HG02588 (cell line): ENCODE results near the gene CRTC3.
"Not testable (repeated sequence)": the region's sequence is repeated elsewhere in the genome, so short reads cannot be mapped to it uniquely, and the experiment has no call there.

Experiments
- ATAC-seq: cut with Tn5 transposase; IDR thresholded peaks from one replicate; pipeline ENCODE4 v1.9.1; 2021; ENCODE audit warnings: mild to moderate bottlenecking, moderate library complexity; ENCODE audit not compliant: unreplicated experiment

The CRTC3 gene

GRCh38 chr15:90520365-90520764 lies 9.4 kb upstream of the CRTC3 start:
- no peak for ATAC-seq

- ATAC-seq, result no peak
These were observed 6.3 kb upstream of the CRTC3 start for GRCh38 chr15:90523373-90523772.

- ATAC-seq, result not testable (repeated sequence)
These were observed 5.5 kb upstream of the CRTC3 start for GRCh38 chr15:90524018-90524803.

- ATAC-seq, result no peak
These were observed 732 bp upstream of the CRTC3 start for GRCh38 chr15:90529011-90529370.

- ATAC-seq, result peak; percentile 34
These were observed 728 bp downstream of the CRTC3 start for GRCh38 chr15:90530250-90531051.

- no peak for ATAC-seq
These were observed 1.4 kb downstream of the CRTC3 start for GRCh38 chr15:90531147-90531546.

GRCh38 chr15:90535254-90535653 lies 5.5 kb downstream of the CRTC3 start:
- no peak for ATAC-seq

- no peak for ATAC-seq
These were observed 10.1 kb downstream of the CRTC3 start for GRCh38 chr15:90539789-90540188.

GRCh38 chr15:90540768-90541167 lies 11.0 kb downstream of the CRTC3 start:
- ATAC-seq, result no peak

- ATAC-seq, result no peak
These were observed 15.4 kb downstream of the CRTC3 start for GRCh38 chr15:90545095-90545494.

- no peak for ATAC-seq
These were observed 17.8 kb downstream of the CRTC3 start for GRCh38 chr15:90547540-90547939.

GRCh38 chr15:90550919-90551318 lies 21.2 kb downstream of the CRTC3 start:
- ATAC-seq, result no peak

- no peak for ATAC-seq
These were observed 22.6 kb downstream of the CRTC3 start for GRCh38 chr15:90552162-90552928.

- ATAC-seq, result no peak
These were observed 23.1 kb downstream of the CRTC3 start for GRCh38 chr15:90552929-90553211.

- no peak for ATAC-seq
These were observed 23.6 kb downstream of the CRTC3 start for GRCh38 chr15:90553248-90553745.

- no peak for ATAC-seq
These were observed 27.7 kb downstream of the CRTC3 start for GRCh38 chr15:90557186-90558084.

- ATAC-seq, result no peak
These were observed 28.4 kb downstream of the CRTC3 start for GRCh38 chr15:90558171-90558573.

GRCh38 chr15:90559119-90559518 lies 29.4 kb downstream of the CRTC3 start:
- no peak for ATAC-seq

- ATAC-seq, result no peak
These were observed 30.6 kb downstream of the CRTC3 start for GRCh38 chr15:90560229-90560776.
